ENCODE results near the gene QRSL1.

QRSL1 gene

GRCh38 chr6:106710580-106710979, 81.2 kb downstream of the QRSL1 start:
- peaks cover 85% of the 10 kb centered on the region for H3K4me1 ChIP-seq (ENCODE audit: control insufficient read depth, low read length)
- no peaks in the 10 kb centered on the region for H3K9me2 ChIP-seq (replicated peaks; ENCODE audit: control insufficient read depth, low read length)
- no peaks in the 10 kb centered on the region for H4K20me1 ChIP-seq (ENCODE audit: control insufficient read depth, insufficient read depth, low read depth, low read length)
- TF ChIP-seq EZH2phosphoT487 (IDR thresholded peaks at IDR 0.05; ENCODE audit: borderline replicate concordance, low read length) (no peak), CTCF (IDR thresholded peaks at IDR 0.05; ENCODE audit: low read depth, low read length, poor library complexity, severe bottlenecking) (no peak)
- no peak overlapping the region for H3K27ac ChIP-seq (ENCODE audit: low read depth, low read length)
- H3F3A ChIP-seq (ENCODE audit: control insufficient read depth, insufficient read depth), result peaks cover 17% of the 10 kb centered on the region
- no peaks in the 10 kb centered on the region for H3K27me3 ChIP-seq (ENCODE audit: control insufficient read depth, low read length)
- peaks cover 11% of the 10 kb centered on the region for H3K36me3 ChIP-seq (ENCODE audit: control insufficient read depth, low read length)
- peaks cover 8% of the 10 kb centered on the region for H3K9me3 ChIP-seq (ENCODE audit: control insufficient read depth, insufficient read depth, low read length)
- peak overlapping the region; percentile 33 for H3K4me2 ChIP-seq (ENCODE audit: low read length)
- no peaks in the 10 kb centered on the region for H3K79me2 ChIP-seq (ENCODE audit: control insufficient read depth, low read length)
- 0 out of 2 replicates have a peak overlapping the region, but pooled peaks have one; percentile 8 for H3K4me3 ChIP-seq (ENCODE audit: low read length)

- Histone ChIP-seq H3K27ac (ENCODE audit: low read depth, low read length) (peak overlapping the region; percentile 97), H4K20me1 (ENCODE audit: control insufficient read depth, insufficient read depth, low read depth, low read length) (no peaks in the 10 kb centered on the region), H3K27me3 (ENCODE audit: control insufficient read depth, low read length) (no peaks in the 10 kb centered on the region), H3K4me1 (ENCODE audit: control insufficient read depth, low read length) (peaks cover 92% of the 10 kb centered on the region), H3K4me2 (ENCODE audit: low read length) (peak overlapping the region; percentile 96), H3K9me2 (replicated peaks; ENCODE audit: control insufficient read depth, low read length) (no peaks in the 10 kb centered on the region), H3K36me3 (ENCODE audit: control insufficient read depth, low read length) (peaks cover 4% of the 10 kb centered on the region; the same call in 1 of the 2 replicates), H3K79me2 (ENCODE audit: control insufficient read depth, low read length) (no peaks in the 10 kb centered on the region), H3F3A (ENCODE audit: control insufficient read depth, insufficient read depth) (peaks cover 28% of the 10 kb centered on the region), H3K4me3 (ENCODE audit: low read length) (peak overlapping the region; percentile 74), H3K9me3 (ENCODE audit: control insufficient read depth, insufficient read depth, low read length) (no peaks in the 10 kb centered on the region)
- no peak for TF ChIP-seq CTCF (IDR thresholded peaks at IDR 0.05; ENCODE audit: low read depth, low read length, poor library complexity, severe bottlenecking)
These were observed 84.9 kb downstream of the QRSL1 start for GRCh38 chr6:106714281-106714680.

- TF ChIP-seq CTCF (IDR thresholded peaks at IDR 0.05; ENCODE audit: low read depth, low read length, poor library complexity, severe bottlenecking) (no peak), EZH2phosphoT487 (IDR thresholded peaks at IDR 0.05; ENCODE audit: borderline replicate concordance, low read length) (no peak)
- Histone ChIP-seq H3K4me2 (ENCODE audit: low read length) (peak overlapping the region; percentile 96), H3K36me3 (ENCODE audit: control insufficient read depth, low read length) (peaks cover 4% of the 10 kb centered on the region; the same call in 1 of the 2 replicates), H3F3A (ENCODE audit: control insufficient read depth, insufficient read depth) (peaks cover 28% of the 10 kb centered on the region), H3K9me2 (replicated peaks; ENCODE audit: control insufficient read depth, low read length) (no peaks in the 10 kb centered on the region), H4K20me1 (ENCODE audit: control insufficient read depth, insufficient read depth, low read depth, low read length) (no peaks in the 10 kb centered on the region), H3K27ac (ENCODE audit: low read depth, low read length) (peak overlapping the region; percentile 97), H3K79me2 (ENCODE audit: control insufficient read depth, low read length) (no peaks in the 10 kb centered on the region), H3K4me3 (ENCODE audit: low read length) (peak overlapping the region; percentile 74), H3K9me3 (ENCODE audit: control insufficient read depth, insufficient read depth, low read length) (no peaks in the 10 kb centered on the region), H3K27me3 (ENCODE audit: control insufficient read depth, low read length) (no peaks in the 10 kb centered on the region), H3K4me1 (ENCODE audit: control insufficient read depth, low read length) (peaks cover 77% of the 10 kb centered on the region)
These were observed 86.5 kb downstream of the QRSL1 start for GRCh38 chr6:106715922-106716321.

All from DOHH2 (cell line).